Spleen (tissue), 7 donors: ENCODE results near the gene TADA2A.

Experiments
- POLR2A ChIP-seq, 3 donors: fragments of 450-650 bp; IDR thresholded peaks; one replicate each; pipeline ENCODE4 v1.5.1; 2017; ENCODE audit warnings: antibody characterized with exemption in 3 of 3, mild to moderate bottlenecking in 1 of 3
- TF ChIP-seq, protein P1 (sequence below), 11 experiments: fragments of 200-600 bp in 7 of 11; fragments of 450-650 bp in 4 of 11; sonication (generic) in 4 of 11; IDR thresholded peaks in 8 of 11; conservative IDR thresholded peaks in 3 of 11; 1 replicate in 7 of 11; 2 replicates in 4 of 11; pipeline versions ENCODE4 v1.4.0 to v1.8.0; 2016 to 2021; ENCODE audit warnings: antibody characterized with exemption in 11 of 11, inconsistent platforms in 4 of 11, mild to moderate bottlenecking in 1 of 11
- donor health status: DM: no; HTN: no; CAD: no; lungs with moderate emphysema.
- donor health status: DM: no; HTN: no; CAD: no.
- donor health status: DM: no; HTN: no; CAD: no.

DNA sequence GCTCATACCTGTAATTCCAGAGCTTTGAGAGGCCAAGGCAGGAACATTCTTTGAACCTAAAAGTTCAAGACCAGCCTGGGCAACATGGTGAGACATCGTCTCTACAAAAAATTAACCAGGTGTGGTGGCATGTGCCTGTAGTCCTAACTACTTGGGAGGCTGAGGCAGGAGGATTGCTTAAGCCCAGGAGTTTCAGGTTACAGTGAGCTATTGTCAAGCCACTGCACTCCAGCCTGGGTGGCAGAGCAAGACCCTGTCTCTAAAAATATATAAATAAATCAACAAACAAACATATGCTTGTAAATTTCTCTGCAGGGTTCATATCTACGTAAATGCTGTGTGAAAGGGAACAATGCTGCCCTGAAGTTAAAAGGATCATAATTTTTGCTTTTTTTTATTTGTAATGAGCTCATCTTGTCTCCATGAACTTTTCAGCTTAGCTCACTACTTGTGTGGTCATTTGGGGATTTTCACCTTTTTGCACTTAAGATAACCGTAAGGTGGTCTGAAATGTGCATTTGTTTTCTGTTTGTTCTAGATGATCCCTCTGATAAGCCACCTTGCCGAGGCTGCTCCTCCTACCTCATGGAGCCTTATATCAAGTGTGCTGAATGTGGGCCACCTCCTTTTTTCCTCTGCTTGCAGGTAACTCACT is 16.4 kb downstream of the TADA2A start:
- TF ChIP-seq POLR2A (IDR thresholded peaks at IDR 0.05) = no peak
- TF ChIP-seq, protein P1, sequence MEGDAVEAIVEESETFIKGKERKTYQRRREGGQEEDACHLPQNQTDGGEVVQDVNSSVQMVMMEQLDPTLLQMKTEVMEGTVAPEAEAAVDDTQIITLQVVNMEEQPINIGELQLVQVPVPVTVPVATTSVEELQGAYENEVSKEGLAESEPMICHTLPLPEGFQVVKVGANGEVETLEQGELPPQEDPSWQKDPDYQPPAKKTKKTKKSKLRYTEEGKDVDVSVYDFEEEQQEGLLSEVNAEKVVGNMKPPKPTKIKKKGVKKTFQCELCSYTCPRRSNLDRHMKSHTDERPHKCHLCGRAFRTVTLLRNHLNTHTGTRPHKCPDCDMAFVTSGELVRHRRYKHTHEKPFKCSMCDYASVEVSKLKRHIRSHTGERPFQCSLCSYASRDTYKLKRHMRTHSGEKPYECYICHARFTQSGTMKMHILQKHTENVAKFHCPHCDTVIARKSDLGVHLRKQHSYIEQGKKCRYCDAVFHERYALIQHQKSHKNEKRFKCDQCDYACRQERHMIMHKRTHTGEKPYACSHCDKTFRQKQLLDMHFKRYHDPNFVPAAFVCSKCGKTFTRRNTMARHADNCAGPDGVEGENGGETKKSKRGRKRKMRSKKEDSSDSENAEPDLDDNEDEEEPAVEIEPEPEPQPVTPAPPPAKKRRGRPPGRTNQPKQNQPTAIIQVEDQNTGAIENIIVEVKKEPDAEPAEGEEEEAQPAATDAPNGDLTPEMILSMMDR (IDR thresholded peaks at IDR 0.05 in 8 of 11, conservative IDR thresholded peaks at IDR 0.05 in 3 of 11) = no peak
